IPS-15b (cell line): ENCODE data around the gene ZFAND3.

Experiments
- H3K27me3 ChIP-seq: one replicate; pipeline ENCODE4 v1.6.1; 2013; ENCODE audit warnings: low read length; ENCODE audit not compliant: control insufficient read depth, insufficient read depth
- H3K36me3 ChIP-seq: one replicate; pipeline ENCODE4 v1.6.1; 2013; ENCODE audit warnings: low read length; ENCODE audit not compliant: control insufficient read depth, insufficient read depth
- H3K4me1 ChIP-seq: one replicate; pipeline ENCODE4 v1.6.1; 2013; ENCODE audit warnings: mild to moderate bottlenecking, low read length; ENCODE audit not compliant: control insufficient read depth, insufficient read depth
- H3K4me3 ChIP-seq: one replicate; pipeline ENCODE4 v1.5.1; 2013; ENCODE audit warnings: low read depth, low read length
- H3K9ac ChIP-seq: one replicate; pipeline ENCODE4 v1.6.1; 2013; ENCODE audit warnings: low read depth, mild to moderate bottlenecking, low read length
- H3K9me3 ChIP-seq: one replicate; pipeline ENCODE4 v1.6.1; 2013; ENCODE audit warnings: mild to moderate bottlenecking, low read length; ENCODE audit not compliant: control insufficient read depth, insufficient read depth

The ZFAND3 gene

GRCh38 chr6:38188677-38189335 is 369.3 kb downstream of the ZFAND3 start:
- H3K27me3 ChIP-seq: no peaks in the 10 kb centered on the region
- no peaks in the 10 kb centered on the region for H3K9me3 ChIP-seq
- H3K36me3 ChIP-seq: no peaks in the 10 kb centered on the region
- no peak overlapping the region for H3K9ac ChIP-seq
- no peak overlapping the region for H3K4me3 ChIP-seq
- peaks cover 19% of the 10 kb centered on the region for H3K4me1 ChIP-seq

GRCh38 chr6:38191418-38191817 is 371.9 kb downstream of the ZFAND3 start:
- Histone ChIP-seq H3K9me3 (no peaks in the 10 kb centered on the region), H3K4me3 (no peak overlapping the region), H3K4me1 (peaks cover 19% of the 10 kb centered on the region), H3K9ac (no peak overlapping the region), H3K36me3 (no peaks in the 10 kb centered on the region), H3K27me3 (no peaks in the 10 kb centered on the region)

DNA sequence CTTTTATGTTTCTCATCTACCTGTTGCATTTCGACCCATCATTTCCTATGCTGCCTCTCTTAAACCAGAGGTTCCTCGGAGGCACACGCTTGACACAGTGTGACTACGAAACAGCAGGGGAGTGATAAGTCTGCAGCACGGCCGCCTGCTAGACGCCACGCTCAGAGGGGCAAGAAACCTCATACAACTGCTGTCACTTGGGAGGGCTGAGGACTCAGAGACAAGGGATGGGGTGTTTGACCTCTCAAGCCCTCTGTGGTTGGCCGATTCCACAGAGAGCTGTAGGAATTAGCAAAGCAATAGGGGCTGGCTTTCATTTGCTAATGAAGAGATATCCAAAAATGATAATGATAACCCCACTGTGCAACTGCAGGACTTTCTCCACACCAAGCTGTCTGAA is 372.5 kb downstream of the ZFAND3 start:
- Histone ChIP-seq H3K4me3 (no peak overlapping the region), H3K27me3 (no peaks in the 10 kb centered on the region), H3K9me3 (no peaks in the 10 kb centered on the region), H3K9ac (no peak overlapping the region), H3K4me1 (peaks cover 19% of the 10 kb centered on the region), H3K36me3 (no peaks in the 10 kb centered on the region)

- Histone ChIP-seq H3K36me3 (no peaks in the 10 kb centered on the region), H3K4me1 (peaks cover 16% of the 10 kb centered on the region), H3K9ac (no peak overlapping the region), H3K27me3 (no peaks in the 10 kb centered on the region), H3K9me3 (no peaks in the 10 kb centered on the region), H3K4me3 (no peak overlapping the region)
These were observed 373.0 kb downstream of the ZFAND3 start for GRCh38 chr6:38192487-38192886.

DNA sequence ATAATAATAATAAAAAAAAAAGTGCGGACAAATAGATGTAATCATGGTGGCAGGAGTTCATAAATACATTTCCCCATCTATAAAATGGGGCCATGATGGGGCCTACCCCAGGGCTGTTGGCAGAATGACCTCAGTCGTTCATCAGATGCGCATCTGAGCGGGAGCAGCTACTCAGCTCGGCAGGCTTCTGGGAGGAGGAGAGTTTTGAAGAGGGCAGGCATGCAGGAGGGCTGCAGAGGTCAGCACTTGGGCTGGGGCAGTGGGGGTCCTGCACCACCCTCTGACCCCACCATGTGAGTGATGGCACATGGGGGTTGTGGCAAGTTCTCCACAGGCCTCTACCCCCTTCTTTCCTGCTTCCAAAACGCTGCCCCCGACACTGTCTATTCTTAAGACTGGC is 373.5 kb downstream of the ZFAND3 start:
- Histone ChIP-seq H3K27me3 (no peaks in the 10 kb centered on the region), H3K36me3 (no peaks in the 10 kb centered on the region), H3K4me3 (no peak overlapping the region), H3K9me3 (no peaks in the 10 kb centered on the region), H3K9ac (no peak overlapping the region), H3K4me1 (peaks cover 16% of the 10 kb centered on the region)

GRCh38 chr6:38193481-38194281 is 374.2 kb downstream of the ZFAND3 start:
- H3K4me3 ChIP-seq: no peak overlapping the region
- H3K27me3 ChIP-seq: no peaks in the 10 kb centered on the region
- H3K4me1 ChIP-seq: peaks cover 16% of the 10 kb centered on the region
- no peak overlapping the region for H3K9ac ChIP-seq
- no peaks in the 10 kb centered on the region for H3K9me3 ChIP-seq
- H3K36me3 ChIP-seq: no peaks in the 10 kb centered on the region

- Histone ChIP-seq H3K4me1 (peaks cover 16% of the 10 kb centered on the region), H3K9ac (no peak overlapping the region), H3K9me3 (no peaks in the 10 kb centered on the region), H3K4me3 (no peak overlapping the region), H3K27me3 (no peaks in the 10 kb centered on the region), H3K36me3 (no peaks in the 10 kb centered on the region)
These were observed 374.7 kb downstream of the ZFAND3 start for GRCh38 chr6:38194282-38194572.

DNA sequence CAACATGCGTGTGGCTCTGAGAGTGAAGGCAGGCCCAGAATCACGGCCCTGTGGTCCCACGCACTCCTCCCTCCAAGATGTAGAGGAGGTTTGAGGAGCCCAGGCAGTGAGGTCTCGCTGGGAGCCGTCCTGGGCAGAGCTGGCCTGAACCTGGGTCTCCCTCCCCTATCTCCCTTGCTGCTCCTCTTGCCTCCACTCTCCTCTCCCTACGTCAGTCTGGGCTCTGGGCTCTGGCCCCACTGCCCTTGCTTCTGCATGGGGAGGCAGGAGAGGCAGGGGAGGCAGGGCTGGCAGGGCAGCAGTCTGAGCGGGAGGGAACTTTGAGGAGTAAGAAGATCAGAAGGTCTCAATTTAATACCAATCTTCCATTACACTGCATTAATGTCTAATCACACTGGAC is 375.1 kb downstream of the ZFAND3 start:
- Histone ChIP-seq H3K9me3 (no peaks in the 10 kb centered on the region), H3K4me1 (peaks cover 16% of the 10 kb centered on the region), H3K9ac (no peak overlapping the region), H3K36me3 (no peaks in the 10 kb centered on the region), H3K4me3 (no peak overlapping the region), H3K27me3 (no peaks in the 10 kb centered on the region)

- H3K36me3 ChIP-seq: no peaks in the 10 kb centered on the region
- no peaks in the 10 kb centered on the region for H3K27me3 ChIP-seq
- H3K9me3 ChIP-seq: no peaks in the 10 kb centered on the region
These were observed 375.6 kb downstream of the ZFAND3 start for GRCh38 chr6:38195113-38195635.

GRCh38 chr6:38198219-38198618 is 378.7 kb downstream of the ZFAND3 start:
- Histone ChIP-seq H3K9ac (no peak overlapping the region), H3K4me1 (peaks cover 5% of the 10 kb centered on the region), H3K27me3 (no peaks in the 10 kb centered on the region), H3K9me3 (no peaks in the 10 kb centered on the region), H3K4me3 (no peak overlapping the region), H3K36me3 (no peaks in the 10 kb centered on the region)

More at GRCh38 chr6:38195113-38195635, 375.6 kb downstream of the ZFAND3 start:
- H3K4me3 ChIP-seq: no peak overlapping the region
- peaks cover 16% of the 10 kb centered on the region for H3K4me1 ChIP-seq
- no peak overlapping the region for H3K9ac ChIP-seq
